ENCODE data around the gene RTTN.

- TF ChIP-seq, protein P1, sequence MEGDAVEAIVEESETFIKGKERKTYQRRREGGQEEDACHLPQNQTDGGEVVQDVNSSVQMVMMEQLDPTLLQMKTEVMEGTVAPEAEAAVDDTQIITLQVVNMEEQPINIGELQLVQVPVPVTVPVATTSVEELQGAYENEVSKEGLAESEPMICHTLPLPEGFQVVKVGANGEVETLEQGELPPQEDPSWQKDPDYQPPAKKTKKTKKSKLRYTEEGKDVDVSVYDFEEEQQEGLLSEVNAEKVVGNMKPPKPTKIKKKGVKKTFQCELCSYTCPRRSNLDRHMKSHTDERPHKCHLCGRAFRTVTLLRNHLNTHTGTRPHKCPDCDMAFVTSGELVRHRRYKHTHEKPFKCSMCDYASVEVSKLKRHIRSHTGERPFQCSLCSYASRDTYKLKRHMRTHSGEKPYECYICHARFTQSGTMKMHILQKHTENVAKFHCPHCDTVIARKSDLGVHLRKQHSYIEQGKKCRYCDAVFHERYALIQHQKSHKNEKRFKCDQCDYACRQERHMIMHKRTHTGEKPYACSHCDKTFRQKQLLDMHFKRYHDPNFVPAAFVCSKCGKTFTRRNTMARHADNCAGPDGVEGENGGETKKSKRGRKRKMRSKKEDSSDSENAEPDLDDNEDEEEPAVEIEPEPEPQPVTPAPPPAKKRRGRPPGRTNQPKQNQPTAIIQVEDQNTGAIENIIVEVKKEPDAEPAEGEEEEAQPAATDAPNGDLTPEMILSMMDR (IDR thresholded peaks at IDR 0.05), result no peak
- TF ChIP-seq REST (IDR thresholded peaks at IDR 0.05; ENCODE audit: insufficient read depth in 1 of 2, low read depth in 2 of 2, low read length in 1 of 2) (no peak), POLR2AphosphoS5 (IDR thresholded peaks at IDR 0.05; ENCODE audit: low read depth, low read length) (no peak)
Measured at GRCh38 chr18:70019991-70020390, 185.5 kb downstream of the RTTN start.
